Subcutaneous adipose tissue (tissue), 4 donors: ENCODE results near the gene POPDC2. TPM values are rescaled to one million over a fixed set of nuclear protein-coding genes. Genes with fewer than 3 reads are reported as not detected.

Experiments
- total RNA-seq, 4 donors: library from RNA; depleted of rRNA; stranded (reverse); fragments of >200 nt; gene quantifications; one replicate each; pipeline ENCODE4 v1.1.0, GENCODE V29; 2016
- TF ChIP-seq, protein P1 (sequence below): fragments of 450-650 bp; IDR thresholded peaks from one replicate; pipeline ENCODE4 v1.5.1; 2016; ENCODE audit warnings: low read depth, mild to moderate bottlenecking, control low read depth, antibody characterized with exemption, moderate library complexity

POPDC2 gene
- total RNA-seq, 4 donors from 2014 or later: 1.3 to 2.9 (median 1.8) TPM

DNA sequence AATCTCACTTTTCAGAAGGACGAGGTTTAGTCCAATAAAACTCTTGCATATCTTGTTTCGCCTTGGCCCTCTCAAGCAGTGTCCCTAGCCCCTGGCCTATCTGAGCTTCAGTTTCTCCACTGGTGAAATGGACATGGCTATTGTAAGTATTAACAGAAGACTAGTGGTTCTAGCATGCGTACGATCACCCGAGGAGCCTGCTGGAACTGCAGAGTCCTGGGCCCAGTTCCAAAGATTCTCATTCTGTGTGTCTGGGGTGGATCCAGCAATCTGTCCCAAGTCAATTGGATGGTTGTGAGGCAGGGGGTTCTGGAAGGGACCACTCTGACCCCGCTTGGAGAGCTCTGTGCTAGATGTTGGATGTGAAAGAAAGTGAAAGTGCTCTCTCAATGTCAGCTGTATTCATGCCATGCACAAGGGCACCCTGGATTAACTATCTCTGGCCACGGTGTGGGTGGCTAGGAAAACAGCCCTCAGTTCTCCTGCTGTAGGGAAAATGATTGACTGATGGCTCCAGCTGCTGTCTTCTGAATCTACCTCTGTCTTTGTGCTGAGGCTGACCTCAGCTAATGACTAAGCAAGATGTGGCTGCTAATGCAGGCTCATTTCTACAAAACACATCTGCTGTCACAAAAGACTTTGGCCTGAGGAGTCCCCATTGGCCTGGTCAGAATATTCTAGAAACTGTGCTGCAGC lies 64.6 kb downstream of the POPDC2 start:
- TF ChIP-seq, protein P1, sequence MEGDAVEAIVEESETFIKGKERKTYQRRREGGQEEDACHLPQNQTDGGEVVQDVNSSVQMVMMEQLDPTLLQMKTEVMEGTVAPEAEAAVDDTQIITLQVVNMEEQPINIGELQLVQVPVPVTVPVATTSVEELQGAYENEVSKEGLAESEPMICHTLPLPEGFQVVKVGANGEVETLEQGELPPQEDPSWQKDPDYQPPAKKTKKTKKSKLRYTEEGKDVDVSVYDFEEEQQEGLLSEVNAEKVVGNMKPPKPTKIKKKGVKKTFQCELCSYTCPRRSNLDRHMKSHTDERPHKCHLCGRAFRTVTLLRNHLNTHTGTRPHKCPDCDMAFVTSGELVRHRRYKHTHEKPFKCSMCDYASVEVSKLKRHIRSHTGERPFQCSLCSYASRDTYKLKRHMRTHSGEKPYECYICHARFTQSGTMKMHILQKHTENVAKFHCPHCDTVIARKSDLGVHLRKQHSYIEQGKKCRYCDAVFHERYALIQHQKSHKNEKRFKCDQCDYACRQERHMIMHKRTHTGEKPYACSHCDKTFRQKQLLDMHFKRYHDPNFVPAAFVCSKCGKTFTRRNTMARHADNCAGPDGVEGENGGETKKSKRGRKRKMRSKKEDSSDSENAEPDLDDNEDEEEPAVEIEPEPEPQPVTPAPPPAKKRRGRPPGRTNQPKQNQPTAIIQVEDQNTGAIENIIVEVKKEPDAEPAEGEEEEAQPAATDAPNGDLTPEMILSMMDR: no peak

DNA sequence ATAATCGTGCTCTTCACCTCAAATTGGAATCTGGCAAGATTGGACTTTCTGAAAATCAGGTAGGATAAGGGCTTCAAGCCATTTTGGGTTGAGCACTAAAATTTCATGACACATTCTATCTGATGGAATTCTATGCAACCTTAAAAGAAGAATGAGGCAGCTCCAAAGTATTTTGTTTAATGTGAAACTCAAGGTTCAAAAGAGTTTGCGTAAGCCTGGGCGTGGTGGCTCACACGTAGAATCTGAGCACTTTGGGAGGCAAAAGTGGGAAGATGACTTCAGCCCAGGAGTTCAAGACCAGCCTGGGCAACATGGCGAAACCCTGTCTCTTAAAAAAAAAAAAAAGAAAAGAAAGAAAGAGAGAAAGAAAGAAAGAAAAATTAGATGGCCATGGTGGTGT lies 66.3 kb downstream of the POPDC2 start:
- TF ChIP-seq, protein P1: no peak

DNA sequence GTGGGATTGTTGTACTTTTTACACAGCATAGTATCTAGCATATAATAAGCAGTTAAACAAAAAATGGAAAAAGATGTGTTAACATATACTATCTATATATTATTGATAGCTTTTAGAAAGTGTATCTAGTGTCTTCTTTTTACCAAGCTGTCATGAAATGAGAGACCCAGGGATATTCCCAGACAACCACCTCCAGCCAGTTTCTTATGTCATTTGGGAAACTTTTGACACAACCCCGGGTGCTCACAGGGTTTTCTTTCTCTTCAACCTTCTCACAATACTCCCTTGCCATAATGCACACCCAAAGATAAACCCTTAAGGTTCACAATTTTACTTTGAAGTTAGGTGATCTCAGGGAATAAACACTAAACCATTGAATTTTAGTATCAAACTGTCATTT lies 67.5 kb downstream of the POPDC2 start:
- TF ChIP-seq, protein P1: no peak

Other genes starting within 250 kb of the POPDC2 start
- gene TMEM39A, start 197.0 kb downstream of the POPDC2 start, total RNA-seq: 10 to 100 TPM; 19.6 to 33.3 (median 30.0) TPM
- 10 to 100 TPM; 10.6 to 18.9 (median 17.9) TPM for gene POGLUT1, start 191.6 kb downstream of the POPDC2 start, total RNA-seq
- 10 to 100 TPM; 43.9 to 76.1 (median 47.0) TPM for gene TIMMDC1, start 162.0 kb downstream of the POPDC2 start, total RNA-seq
- gene CD80, start 101.0 kb downstream of the POPDC2 start, total RNA-seq: 1 to 10 TPM in 3 of 4 donors, under 1 TPM in 1; 0.65 to 4.4 (median 2.0) TPM
- gene ADPRH, start 81.1 kb downstream of the POPDC2 start, total RNA-seq: 10 to 100 TPM in 3 of 4 donors, 1 to 10 TPM in 1; 9.5 to 17.7 (median 13.0) TPM
- 1 to 10 TPM; 1.4 to 8.9 (median 2.4) TPM for gene PLA1A, start 62.7 kb downstream of the POPDC2 start, total RNA-seq
- 10 to 100 TPM; 17.9 to 86.4 (median 23.0) TPM for gene COX17, start 16.8 kb upstream of the POPDC2 start, total RNA-seq
- gene CFAP91, start 42.4 kb upstream of the POPDC2 start, total RNA-seq: 1 to 10 TPM in 3 of 4 donors, under 1 TPM in 1; 0.57 to 3.1 (median 2.9) TPM
- gene NR1I2, start 121.5 kb upstream of the POPDC2 start, total RNA-seq: under 1 TPM in 2 of 4 donors, not detected in 2; 0.66 to 0.68 TPM